ENCODE results near the gene CYP26B1.

Gene CYP26B1

GRCh38 chr2:72080286-72081145 lies 67.1 kb downstream of the CYP26B1 start:
- DNase-seq: no peak
